OCI-LY3 (cell line): ENCODE data around the gene RNF144B.

ENCODE experiments used
- H2AFZ ChIP-seq: fragments of 200-600, 300-600 bp; shearing (Covaris generic); 2 replicates; pipeline ENCODE4 v1.6.0; 2014; ENCODE audit warnings: antibody characterized with exemption, low read depth, low read length
- H3K27ac ChIP-seq: fragments of 200-600, 300-600 bp; sonication (generic); 2 replicates; pipeline ENCODE4 v1.5.1; 2014; ENCODE audit warnings: mild to moderate bottlenecking, low read length, moderate library complexity, mixed read lengths
- H3K27me3 ChIP-seq: fragments of 200-600, 300-600 bp; sonication (generic); 2 replicates; pipeline ENCODE4 v1.6.1; 2014; ENCODE audit warnings: low read depth, low read length, mixed read lengths
- H3K36me3 ChIP-seq: fragments of 200-600, 300-600 bp; sonication (generic); replicated peaks from 2 replicates; pipeline ENCODE3; 2014; ENCODE audit warnings: low read depth, low read length, mixed read lengths
- H3K4me1 ChIP-seq: fragments of 300-600, 200-600 bp; sonication (generic); 2 replicates; pipeline ENCODE4 v1.6.1; 2014; ENCODE audit warnings: low read length, mixed read lengths
- H3K4me2 ChIP-seq: fragments of 200-600, 300-600 bp; sonication (generic); 2 replicates; pipeline ENCODE4 v1.6.1; 2014; ENCODE audit warnings: low read length, mixed read lengths
- H3K4me3 ChIP-seq: fragments of 300-600, 200-600 bp; sonication (generic); 2 replicates; pipeline ENCODE4 v1.5.1; 2014; ENCODE audit warnings: antibody characterized with exemption, mild to moderate bottlenecking, low read length, moderate library complexity
- H3K79me2 ChIP-seq: fragments of 300-600, 200-600 bp; shearing (Covaris generic); 2 replicates; pipeline ENCODE4 v1.6.1; 2014; ENCODE audit warnings: mild to moderate bottlenecking, low read length, mixed read lengths
- H3K9ac ChIP-seq: fragments of 300-600, 200-600 bp; shearing (Covaris generic); 2 replicates; pipeline ENCODE4 v1.6.0; 2014; ENCODE audit warnings: mild to moderate bottlenecking, low read length, moderate library complexity
- H3K9me3 ChIP-seq: fragments of 200-600, 300-600 bp; shearing (Covaris generic); 2 replicates; pipeline ENCODE4 v1.6.1; 2014; ENCODE audit warnings: low read length, mixed read lengths; ENCODE audit not compliant: insufficient read depth
- H4K20me1 ChIP-seq: fragments of 200-600, 300-600 bp; sonication (generic); 2 replicates; pipeline ENCODE4 v1.6.1; 2016; ENCODE audit warnings: low read length, mixed read lengths; ENCODE audit not compliant: insufficient read depth
- CTCF ChIP-seq: fragments of 200-600, 300-600 bp; sonication (generic); IDR thresholded peaks from 2 replicates; pipeline ENCODE4 v1.5.1; 2014; ENCODE audit warnings: antibody characterized with exemption, low read length, low read depth
- EZH2phosphoT487 ChIP-seq: fragments of 200-600 bp; shearing (Covaris generic); IDR thresholded peaks from 2 replicates; pipeline ENCODE4 v1.6.1; 2018; ENCODE audit warnings: antibody characterized with exemption, mixed run types, low read depth

RNF144B gene

GRCh38 chr6:18387061-18387721 lies at the start of gene RNF144B:
TSS of gene RNF144B (plus strand) at chr6:18387350. CDS start at chr6:18399535, 12,185 bp downstream.
- Histone ChIP-seq H4K20me1 (peaks cover 13% of the 10 kb centered on the region), H3K9ac (peak within 1 kb of the TSS; percentile 98), H3K4me3 (peak within 1 kb of the TSS; percentile 99), H3K79me2 (peaks cover 51% of the 10 kb centered on the region), H3K4me1 (peaks cover 24% of the 10 kb centered on the region), H3K27me3 (no peaks in the 10 kb centered on the region), H3K9me3 (no peaks in the 10 kb centered on the region), H3K4me2 (peak within 1 kb of the TSS; percentile 80), H3K36me3 (peaks cover 34% of the 10 kb centered on the region), H3K27ac (peak within 1 kb of the TSS; percentile 82), H2AFZ (no peak within 1 kb of the TSS)
- TF ChIP-seq EZH2phosphoT487, result no peak
- no peak for TF ChIP-seq CTCF

GRCh38 chr6:18339599-18339998 lies 47.6 kb upstream of the RNF144B start:
- no peak overlapping the region for H2AFZ ChIP-seq
- H3K36me3 ChIP-seq, result no peaks in the 10 kb centered on the region
- H3K9me3 ChIP-seq, result no peaks in the 10 kb centered on the region
- H4K20me1 ChIP-seq, result no peaks in the 10 kb centered on the region
- H3K4me1 ChIP-seq, result peaks cover 70% of the 10 kb centered on the region
- H3K4me3 ChIP-seq, result no peak overlapping the region
- H3K9ac ChIP-seq, result no peak overlapping the region
- H3K27me3 ChIP-seq, result no peaks in the 10 kb centered on the region
- no peak for TF ChIP-seq EZH2phosphoT487
- no peak for TF ChIP-seq CTCF
- H3K27ac ChIP-seq, result no peak overlapping the region
- no peak overlapping the region for H3K4me2 ChIP-seq
- no peaks in the 10 kb centered on the region for H3K79me2 ChIP-seq

- no peaks in the 10 kb centered on the region for H3K27me3 ChIP-seq
- TF ChIP-seq EZH2phosphoT487 (no peak), CTCF (no peak)
- H4K20me1 ChIP-seq, result no peaks in the 10 kb centered on the region
- no peak overlapping the region for H3K4me3 ChIP-seq
- H3K79me2 ChIP-seq, result no peaks in the 10 kb centered on the region
- no peak overlapping the region for H3K4me2 ChIP-seq
- no peak overlapping the region for H3K9ac ChIP-seq
- no peaks in the 10 kb centered on the region for H3K36me3 ChIP-seq
- no peak overlapping the region for H2AFZ ChIP-seq
- no peaks in the 10 kb centered on the region for H3K9me3 ChIP-seq
- no peak overlapping the region for H3K27ac ChIP-seq
- peaks cover 71% of the 10 kb centered on the region for H3K4me1 ChIP-seq
These were observed 46.2 kb upstream of the RNF144B start for GRCh38 chr6:18340781-18341551.

GRCh38 chr6:18342223-18342622 lies 44.9 kb upstream of the RNF144B start:
- Histone ChIP-seq H3K9ac (peak overlapping the region; percentile 53), H3K27me3 (no peaks in the 10 kb centered on the region), H3K4me3 (no peak overlapping the region), H2AFZ (no peak overlapping the region), H3K4me1 (peaks cover 71% of the 10 kb centered on the region), H3K9me3 (no peaks in the 10 kb centered on the region), H3K4me2 (peak overlapping the region; percentile 45), H3K27ac (peak overlapping the region; percentile 94), H3K79me2 (no peaks in the 10 kb centered on the region), H3K36me3 (no peaks in the 10 kb centered on the region), H4K20me1 (no peaks in the 10 kb centered on the region)
- TF ChIP-seq EZH2phosphoT487, result no peak
- no peak for TF ChIP-seq CTCF
